ENCODE data around the gene RSKR.
"Not testable (repeated sequence)": the region's sequence is repeated elsewhere in the genome, so short reads cannot be mapped to it uniquely, and the experiment has no call there.

RSKR gene

GRCh38 chr17:28622186-28622585 lies 8.2 kb upstream of the RSKR start:
- no peak for DNase-seq

GRCh38 chr17:28620010-28620409 lies 6.0 kb upstream of the RSKR start:
- DNase-seq: no peak

GRCh38 chr17:28618464-28618863 lies 4.5 kb upstream of the RSKR start:
- no peak for DNase-seq

GRCh38 chr17:28616281-28616680 lies 2.3 kb upstream of the RSKR start:
- DNase-seq: no peak

GRCh38 chr17:28615260-28615940 lies 1.4 kb upstream of the RSKR start:
- DNase-seq: no peak

GRCh38 chr17:28612936-28613872 lies 781 bp downstream of the RSKR start:
- peak; percentile 54 for DNase-seq

- DNase-seq: no peak
Measured at GRCh38 chr17:28612531-28612930, 1.5 kb downstream of the RSKR start.

GRCh38 chr17:28610376-28610775 lies 3.6 kb downstream of the RSKR start:
- DNase-seq: no peak

- not testable (repeated sequence) for DNase-seq
Measured at GRCh38 chr17:28604031-28604430, 10.0 kb downstream of the RSKR start.

- peak; percentile 71 for DNase-seq
Measured at GRCh38 chr17:28599311-28600184, 14.4 kb downstream of the RSKR start.

- peak; percentile 95 for DNase-seq
Measured at GRCh38 chr17:28598799-28599310, 15.1 kb downstream of the RSKR start, which contains the start of gene SPAG5. SPAG5 (minus strand) TSS chr17:28599025; CDS start chr17:28598946, 79 bp downstream.

- DNase-seq: no peak
Measured at GRCh38 chr17:28598389-28598788, 15.6 kb downstream of the RSKR start.

- no peak for DNase-seq
Measured at GRCh38 chr17:28597606-28598383, 16.2 kb downstream of the RSKR start.

- DNase-seq: no peak
Measured at GRCh38 chr17:28592260-28592659, 21.7 kb downstream of the RSKR start.

GRCh38 chr17:28585851-28586250 lies 28.1 kb downstream of the RSKR start:
- DNase-seq: no peak

- no peak for DNase-seq
Measured at GRCh38 chr17:28584434-28584833, 29.6 kb downstream of the RSKR start.

- DNase-seq: no peak
Measured at GRCh38 chr17:28582513-28582912, 31.5 kb downstream of the RSKR start.

- DNase-seq: no peak
Measured at GRCh38 chr17:28580959-28581358, 33.0 kb downstream of the RSKR start.

GRCh38 chr17:28579526-28579925 lies 34.5 kb downstream of the RSKR start:
- no peak for DNase-seq

GRCh38 chr17:28578246-28579195 lies 35.5 kb downstream of the RSKR start:
- DNase-seq: no peak

GRCh38 chr17:28577466-28577824 lies 36.5 kb downstream of the RSKR start:
- DNase-seq: no peak

All from CD4-positive, alpha-beta T cell treated with Interleukin-10 for 1 hour (primary cell).